Fibroblast of upper back skin (primary cell): ENCODE measurements around the gene TMPRSS4.

Experiments
- DNase-seq: peaks from one replicate; pipeline ENCODE4 v3.0.0-alpha.2; 2013

The TMPRSS4 gene, protein sequence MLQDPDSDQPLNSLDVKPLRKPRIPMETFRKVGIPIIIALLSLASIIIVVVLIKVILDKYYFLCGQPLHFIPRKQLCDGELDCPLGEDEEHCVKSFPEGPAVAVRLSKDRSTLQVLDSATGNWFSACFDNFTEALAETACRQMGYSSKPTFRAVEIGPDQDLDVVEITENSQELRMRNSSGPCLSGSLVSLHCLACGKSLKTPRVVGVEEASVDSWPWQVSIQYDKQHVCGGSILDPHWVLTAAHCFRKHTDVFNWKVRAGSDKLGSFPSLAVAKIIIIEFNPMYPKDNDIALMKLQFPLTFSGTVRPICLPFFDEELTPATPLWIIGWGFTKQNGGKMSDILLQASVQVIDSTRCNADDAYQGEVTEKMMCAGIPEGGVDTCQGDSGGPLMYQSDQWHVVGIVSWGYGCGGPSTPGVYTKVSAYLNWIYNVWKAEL

DNA sequence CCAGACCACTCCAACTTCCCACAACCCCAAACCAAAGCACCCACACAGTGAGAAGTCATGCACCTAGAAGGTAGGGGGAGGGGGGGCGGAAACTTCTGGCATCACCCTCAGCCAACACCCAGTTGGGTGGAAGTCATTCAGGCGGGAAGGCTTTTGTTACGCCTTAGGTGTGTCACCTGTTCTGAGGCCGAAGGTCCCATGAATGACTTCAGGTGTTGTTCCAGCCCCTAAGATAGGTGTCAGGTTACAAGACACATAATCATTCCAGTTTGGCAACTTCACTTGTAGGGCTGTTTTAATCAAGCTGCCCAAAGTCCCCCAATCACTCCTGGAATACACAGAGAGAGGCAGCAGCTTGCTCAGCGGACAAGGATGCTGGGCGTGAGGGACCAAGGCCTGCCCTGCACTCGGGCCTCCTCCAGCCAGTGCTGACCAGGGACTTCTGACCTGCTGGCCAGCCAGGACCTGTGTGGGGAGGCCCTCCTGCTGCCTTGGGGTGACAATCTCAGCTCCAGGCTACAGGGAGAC, at the start of gene TMPRSS4:
Gene TMPRSS4, plus strand, starts transcription at position 325 of the 528 bp plus-strand sequence. CDS start 225 bp downstream, outside the sequence.
- no peak for DNase-seq

DNA sequence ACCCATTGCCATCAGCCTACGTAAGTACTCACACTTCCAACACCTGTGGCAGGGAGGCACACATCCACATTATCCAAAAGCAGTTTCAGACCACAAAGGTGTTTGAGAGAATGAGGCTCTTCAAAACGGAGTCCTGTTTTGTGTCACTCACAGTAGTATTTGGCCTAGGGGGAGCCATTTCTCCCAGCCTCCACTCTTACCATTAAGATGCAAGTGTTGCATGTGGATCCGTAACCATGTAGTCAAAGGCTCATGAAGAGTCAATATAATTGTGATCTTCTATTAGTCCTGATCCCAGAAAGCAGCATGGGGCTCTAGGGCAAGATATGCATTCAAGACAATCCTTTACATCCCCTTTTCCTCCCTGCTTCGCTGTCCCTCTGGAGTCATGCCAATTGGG, 49.2 kb upstream of the TMPRSS4 start:
- DNase-seq: no peak

DNA sequence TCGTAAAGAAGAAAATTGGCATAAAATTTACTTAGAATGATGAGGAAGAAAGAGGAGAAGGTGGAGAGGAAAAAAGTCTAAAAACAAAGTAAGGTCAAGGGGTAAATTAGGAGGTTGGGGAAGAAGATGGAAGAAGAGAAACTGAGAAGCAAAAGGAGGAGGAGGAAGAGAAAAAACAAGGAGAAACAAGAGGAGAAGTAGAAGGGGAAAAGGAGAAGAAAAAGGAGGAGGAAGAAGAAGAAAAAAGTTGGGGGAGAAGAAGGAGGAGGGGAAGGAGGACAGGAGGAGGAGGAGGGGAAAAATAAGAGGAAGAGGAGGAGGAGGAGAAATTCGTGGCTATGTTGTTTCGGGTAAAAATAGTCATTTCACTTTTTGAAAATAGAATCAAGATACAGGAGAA, 48.3 kb upstream of the TMPRSS4 start:
- no peak for DNase-seq

DNA sequence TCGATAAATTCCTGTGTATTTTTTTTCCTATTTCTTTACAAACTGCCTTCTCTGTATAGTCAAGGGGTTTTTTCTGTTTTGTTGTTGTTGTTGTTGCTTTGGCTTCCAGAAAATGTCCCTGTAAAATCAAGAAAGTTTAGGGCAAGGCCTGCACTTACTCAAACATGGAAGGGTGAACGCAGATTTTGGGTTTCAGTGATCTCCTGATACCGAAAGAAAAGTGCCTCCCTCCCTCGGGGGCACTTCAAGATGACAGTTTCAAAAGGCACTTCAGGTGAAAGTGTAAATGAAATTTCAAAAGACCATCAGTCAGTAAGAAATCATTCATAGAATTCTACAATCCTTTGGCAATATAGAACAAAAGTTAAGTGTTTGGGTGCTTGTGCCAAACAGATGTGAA, 43.4 kb upstream of the TMPRSS4 start:
- DNase-seq: no peak

DNA sequence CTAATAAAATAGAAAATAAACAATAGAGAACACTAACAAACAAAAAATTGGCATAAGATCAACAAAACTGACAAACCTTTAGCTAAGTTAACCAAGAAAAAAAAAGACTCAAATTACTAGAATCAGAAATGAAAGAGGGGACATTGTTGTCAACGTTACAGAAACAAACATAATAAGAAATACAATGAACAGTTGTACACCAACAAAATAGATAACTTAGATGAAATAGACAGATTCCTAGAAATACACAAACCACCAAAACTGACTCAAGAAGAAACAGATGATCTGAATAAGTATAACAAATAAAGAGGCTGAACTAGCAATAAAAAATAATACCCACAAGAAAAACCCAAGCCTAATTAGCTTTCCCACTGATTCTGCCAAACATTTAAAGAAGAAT, 34.7 kb upstream of the TMPRSS4 start:
- no peak for DNase-seq

DNA sequence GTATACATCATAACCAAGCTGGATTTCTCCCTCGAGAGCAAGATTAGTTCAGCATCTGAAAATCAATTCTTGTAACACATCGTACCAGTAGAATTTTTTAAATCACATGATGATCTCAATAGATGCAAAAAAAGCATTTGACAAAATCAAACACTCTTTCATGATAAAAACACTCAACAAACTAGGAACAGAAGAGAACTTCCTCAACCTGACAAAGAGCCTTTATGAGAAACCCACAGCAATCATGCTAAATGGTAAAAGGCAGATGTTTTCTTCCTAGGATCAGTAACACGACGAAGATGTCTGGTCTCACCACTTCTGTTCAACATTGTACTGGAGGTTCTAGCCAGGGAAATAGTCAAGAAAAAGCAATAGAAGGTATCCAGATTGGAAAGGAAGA, 34.1 kb upstream of the TMPRSS4 start:
- no peak for DNase-seq

DNA sequence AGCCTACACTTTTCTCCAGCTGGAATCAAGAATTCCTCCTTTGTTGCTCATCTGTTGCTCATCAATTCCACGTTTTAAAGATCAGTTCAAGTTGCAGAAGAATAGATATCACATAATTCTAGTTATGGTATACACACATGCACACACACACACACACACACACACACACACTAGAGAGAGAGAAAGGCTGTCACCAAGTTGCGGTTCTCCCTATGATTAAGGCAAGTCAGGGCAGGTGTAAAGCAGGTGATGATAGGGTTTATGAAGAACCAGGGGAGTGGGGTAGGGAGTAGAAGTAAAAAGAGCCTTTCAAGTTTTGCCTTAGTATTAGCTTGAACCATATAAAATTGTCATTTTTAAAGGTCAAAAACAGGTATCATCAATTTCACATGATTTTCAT, 31.7 kb upstream of the TMPRSS4 start:
- DNase-seq: no peak

DNA sequence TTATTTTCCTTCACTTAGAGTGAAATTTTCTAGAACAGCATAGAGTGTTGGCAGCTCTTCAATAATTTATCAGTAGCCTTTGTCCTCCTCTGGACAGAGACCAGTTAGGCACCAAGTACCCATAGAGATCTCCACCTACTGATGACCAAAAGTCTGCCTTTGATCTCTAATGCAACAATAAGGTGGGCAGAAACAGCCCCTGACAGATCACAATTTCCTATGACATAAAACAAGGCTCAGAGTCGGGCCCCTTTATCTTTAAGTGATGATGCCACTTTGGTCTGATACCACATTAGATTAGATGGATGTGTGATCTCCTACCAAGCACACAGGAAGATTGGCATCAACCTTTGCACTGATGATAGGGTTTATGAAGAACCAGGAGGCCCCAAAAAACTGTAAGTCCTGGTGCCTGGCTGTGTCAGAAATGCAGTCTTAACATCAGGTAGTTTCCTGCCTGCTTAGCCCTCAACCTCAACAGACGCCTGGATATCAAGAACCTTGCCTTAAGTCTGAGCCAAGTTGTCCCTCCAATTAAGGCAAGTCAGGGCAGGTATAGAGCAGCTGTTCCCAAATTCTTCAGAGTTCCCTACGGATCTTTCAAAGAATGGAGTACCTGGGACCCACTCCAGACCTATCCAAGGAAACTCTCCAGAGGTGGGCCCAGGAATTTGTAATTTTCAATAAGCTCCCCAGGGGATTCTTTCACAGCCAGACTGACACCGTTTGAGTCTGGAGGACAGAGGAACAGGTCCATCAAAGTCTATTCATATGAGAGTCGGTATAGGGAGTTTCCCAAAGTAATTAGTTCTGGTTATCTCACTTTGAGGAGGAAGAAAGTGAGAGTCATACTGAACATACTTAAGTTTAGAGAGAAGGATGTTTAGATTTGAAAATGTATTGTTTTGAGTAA, 30.6 kb upstream of the TMPRSS4 start:
- no peak for DNase-seq

DNA sequence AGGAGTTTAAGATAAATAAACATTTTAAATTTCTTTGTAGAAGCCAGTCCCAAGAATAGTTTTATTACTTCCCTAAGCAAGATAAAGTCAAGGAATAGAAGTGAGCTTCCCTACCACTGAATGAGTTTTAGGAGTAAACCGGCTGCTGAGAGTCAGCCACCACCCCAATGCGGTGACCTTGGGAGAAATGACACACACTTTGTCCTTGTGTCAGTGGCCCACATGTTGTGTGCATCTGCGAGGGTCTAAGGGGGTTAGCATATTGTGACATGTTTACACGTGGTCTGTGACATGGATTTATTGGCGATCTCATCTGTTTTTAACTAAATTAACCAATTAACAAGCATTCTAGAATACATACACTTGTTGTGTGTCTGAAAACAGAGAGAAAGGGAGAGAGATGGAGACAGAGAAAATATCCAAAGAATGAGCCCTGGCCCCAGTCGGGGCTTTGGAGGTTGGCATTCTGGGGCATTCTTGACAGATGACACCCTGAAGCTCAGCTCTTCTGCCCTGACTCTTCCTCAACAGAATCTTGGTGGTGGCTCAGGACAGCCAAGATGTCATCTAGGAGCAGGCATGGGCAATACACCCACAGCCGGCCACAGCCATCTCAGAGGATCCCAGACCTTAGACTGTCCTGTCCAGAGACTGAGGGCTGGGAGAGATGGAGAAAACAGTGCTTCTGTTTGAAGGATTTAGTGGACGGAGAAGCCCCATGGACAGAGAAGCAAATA, 29.7 kb upstream of the TMPRSS4 start:
- DNase-seq: no peak

DNA sequence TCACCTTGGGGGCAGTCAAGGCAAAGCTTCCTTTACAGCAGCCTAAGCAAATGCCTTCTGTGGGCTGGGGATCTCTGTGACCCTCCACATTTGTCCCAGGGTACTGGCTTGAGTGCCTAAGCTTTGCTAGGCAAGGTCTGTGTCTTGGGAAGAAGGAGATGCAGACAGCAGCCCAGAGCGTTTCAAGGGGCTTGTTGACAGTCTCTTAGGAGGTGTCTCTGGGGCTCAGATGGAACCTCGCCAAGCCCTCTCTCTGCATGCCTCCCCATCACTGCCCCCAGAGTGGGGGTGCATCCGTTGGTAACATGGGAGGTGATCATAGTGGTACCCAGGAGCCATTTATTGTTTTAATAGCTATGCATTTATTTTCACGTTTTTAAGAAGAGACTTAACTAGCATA, 29.1 kb upstream of the TMPRSS4 start:
- no peak for DNase-seq

DNA sequence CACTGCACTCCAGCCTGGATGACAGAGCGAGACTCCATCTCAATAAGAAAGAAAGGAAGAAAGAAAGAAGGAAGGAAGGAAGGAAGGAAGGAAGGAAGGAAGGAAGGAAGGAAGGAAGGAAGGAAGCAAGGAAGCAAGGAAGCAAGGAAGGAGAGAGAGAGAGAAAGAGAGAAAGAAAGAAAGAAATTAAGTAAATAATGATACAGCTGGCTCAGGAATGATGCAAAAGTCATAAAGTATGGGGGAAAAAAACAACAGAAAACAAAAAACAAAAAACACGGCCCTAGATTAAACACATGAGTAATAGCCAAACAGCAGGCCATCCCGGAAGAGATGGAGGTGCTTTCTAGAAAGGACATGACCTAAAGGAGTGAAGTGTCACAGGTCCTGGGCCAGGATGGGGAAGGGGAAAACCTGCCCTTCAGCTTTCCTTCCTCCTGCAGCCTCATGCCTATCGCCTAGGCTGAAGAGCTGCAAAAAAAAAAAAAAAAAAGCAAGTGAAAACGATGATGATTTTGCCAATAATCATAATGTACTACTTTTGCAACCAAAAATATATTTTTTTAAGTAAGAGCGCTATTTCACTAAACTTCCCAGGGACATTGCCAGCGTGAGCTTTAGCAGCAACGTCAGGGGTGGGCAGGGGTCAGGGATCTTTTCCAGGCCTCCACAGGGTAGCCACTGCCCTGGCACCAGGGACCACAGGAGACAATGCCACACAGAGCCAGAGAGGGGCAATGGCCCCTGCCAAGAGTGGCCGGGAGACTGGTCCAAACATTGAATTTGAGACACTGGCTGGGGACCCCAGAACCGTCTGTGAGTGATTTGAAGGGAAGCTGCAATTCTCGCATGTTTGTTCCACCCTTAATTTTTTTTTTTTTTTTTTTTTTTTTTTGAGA, 28.2 kb upstream of the TMPRSS4 start:
- no peak for DNase-seq

DNA sequence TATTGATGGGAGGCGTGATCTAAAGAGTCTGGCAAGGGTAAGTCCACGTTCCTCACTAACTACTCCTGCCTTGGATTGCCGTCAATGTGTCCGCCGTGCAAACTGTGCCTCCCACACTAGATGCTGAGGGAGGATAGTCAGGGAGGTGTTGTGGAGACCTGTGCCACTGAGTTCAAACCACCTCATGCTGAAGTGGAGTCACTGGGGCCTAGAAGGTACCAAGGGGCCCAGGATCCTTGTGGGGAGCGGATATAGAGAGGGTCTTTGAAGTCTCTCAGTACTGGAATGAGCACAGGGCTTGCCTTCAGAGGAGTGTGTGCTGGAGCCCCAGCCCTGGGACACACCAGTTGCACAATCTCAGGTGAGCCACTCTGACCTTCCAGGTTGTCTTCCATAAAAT, 27.1 kb upstream of the TMPRSS4 start:
- no peak for DNase-seq

DNA sequence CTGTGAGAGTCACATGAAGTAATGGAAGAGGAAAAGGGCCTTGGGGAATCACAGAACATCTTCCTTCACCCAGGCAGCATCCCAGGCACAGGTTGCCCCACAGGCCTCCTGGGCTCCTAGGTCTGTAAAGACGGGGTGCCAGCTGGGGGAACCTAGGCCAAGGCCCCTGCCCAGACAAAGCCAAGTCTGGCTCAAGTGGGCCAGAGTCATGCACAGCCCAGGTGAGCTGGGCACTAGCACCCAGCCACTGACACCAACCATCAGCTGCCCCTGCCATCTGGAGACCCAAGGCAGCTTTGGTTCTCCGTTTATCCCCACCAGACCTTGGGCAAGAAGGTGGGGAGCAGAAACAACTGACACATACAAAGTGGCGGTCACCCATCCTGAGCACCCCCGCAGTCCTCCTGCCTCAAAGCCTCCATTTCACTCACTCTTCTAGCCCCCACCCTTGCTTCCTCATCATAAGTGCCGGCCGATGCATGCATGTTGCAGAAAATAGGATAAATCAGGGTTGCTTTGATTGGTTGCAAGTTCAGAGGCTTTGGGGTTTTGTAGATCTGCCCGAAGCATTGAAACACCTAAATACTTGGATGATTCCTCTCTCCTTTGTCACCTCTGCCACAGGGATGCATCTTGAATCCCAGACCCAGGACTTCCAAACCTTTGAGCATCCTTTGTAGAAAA, 26.5 kb upstream of the TMPRSS4 start:
- DNase-seq: no peak

DNA sequence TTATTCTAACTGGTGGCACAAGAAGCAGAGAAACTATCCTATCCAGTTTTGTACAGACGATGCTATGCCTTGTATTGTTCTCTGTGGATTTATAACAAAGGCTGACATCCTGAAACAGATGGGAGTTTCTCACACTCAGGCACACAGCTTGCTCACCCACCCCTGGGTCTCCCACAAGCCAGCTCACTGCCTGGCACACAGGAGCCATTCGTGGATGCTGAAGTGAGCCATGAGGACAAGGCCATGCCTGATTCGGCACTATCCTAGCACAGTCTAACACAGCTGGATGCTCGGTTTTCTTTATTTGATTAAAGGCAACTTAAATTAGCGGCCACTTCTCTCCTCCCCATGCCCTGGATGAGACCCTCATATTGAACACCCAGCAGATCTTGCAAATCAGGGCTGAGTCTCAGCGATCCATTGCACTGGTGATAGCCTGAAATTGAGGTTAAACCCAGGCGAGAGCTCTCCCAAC, 25.7 kb upstream of the TMPRSS4 start:
- DNase-seq: no peak

DNA sequence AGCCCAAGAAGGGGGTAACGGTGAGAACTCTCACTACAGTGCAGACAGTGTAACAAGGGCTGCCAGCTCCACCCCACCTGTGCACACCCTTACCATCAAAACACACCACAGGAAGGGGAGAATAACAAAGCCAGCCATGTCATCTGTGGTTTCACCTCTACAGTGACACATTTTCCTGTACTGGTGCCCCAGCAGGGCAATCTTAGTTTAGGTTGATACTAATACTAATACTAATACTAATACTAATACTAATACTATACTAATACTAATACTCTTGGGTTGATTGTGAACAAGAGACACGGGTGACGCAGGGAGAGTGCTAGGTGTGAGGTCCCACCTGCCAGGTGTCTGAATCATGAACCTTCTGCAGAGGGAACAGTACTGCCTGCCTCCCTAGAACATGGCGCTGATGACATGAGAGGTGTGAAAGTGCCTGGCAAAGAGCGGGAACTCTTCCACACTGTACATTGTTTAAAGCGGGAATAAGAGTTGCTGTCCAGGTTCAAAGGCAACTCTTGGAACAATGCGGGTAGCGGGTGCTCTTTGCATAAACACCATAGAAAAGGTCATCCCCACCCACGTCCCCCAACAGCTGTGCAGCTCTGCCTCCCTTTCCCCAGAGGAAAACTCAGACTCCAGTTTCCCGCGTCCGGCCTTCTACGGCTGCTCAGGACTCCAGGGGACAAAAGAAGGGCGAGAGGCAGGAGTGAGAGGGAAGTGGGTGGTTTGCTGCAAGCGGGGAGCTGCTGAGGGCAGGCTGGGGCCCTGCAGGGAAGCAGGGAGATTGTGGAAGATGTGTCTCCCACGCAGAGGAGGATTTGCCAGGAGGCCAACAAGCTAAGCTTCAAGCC, 25.0 kb upstream of the TMPRSS4 start:
- DNase-seq: no peak

DNA sequence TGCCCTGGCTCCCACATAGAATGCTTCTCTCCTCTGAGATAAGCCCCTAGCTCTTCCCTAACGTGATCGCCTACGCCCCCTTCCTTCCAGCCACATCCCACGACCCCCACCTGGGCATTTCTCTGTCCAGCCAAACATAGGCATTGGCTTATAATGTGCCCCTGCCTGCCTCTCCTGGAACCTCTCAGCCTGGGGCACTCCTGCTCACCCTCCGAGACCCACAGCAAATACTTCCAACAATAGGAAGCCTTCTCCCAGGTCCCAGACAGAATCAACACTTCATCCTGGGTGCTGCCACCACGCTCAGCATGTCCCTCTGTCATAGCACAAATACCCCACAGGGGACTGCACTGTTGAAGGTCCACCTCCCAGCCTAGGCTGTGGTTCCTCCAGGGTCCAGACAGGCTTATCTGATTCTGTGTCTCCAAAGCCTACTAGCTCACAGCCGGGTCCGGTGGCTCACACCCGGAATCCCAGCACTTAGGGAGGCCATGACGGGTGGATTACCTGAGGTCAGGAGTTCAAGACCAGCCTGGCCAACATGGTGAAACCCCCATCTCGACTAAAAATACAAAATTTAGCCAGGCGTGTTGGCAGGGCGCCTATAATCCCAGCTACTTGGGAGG, 24.2 kb upstream of the TMPRSS4 start:
- DNase-seq: no peak

DNA sequence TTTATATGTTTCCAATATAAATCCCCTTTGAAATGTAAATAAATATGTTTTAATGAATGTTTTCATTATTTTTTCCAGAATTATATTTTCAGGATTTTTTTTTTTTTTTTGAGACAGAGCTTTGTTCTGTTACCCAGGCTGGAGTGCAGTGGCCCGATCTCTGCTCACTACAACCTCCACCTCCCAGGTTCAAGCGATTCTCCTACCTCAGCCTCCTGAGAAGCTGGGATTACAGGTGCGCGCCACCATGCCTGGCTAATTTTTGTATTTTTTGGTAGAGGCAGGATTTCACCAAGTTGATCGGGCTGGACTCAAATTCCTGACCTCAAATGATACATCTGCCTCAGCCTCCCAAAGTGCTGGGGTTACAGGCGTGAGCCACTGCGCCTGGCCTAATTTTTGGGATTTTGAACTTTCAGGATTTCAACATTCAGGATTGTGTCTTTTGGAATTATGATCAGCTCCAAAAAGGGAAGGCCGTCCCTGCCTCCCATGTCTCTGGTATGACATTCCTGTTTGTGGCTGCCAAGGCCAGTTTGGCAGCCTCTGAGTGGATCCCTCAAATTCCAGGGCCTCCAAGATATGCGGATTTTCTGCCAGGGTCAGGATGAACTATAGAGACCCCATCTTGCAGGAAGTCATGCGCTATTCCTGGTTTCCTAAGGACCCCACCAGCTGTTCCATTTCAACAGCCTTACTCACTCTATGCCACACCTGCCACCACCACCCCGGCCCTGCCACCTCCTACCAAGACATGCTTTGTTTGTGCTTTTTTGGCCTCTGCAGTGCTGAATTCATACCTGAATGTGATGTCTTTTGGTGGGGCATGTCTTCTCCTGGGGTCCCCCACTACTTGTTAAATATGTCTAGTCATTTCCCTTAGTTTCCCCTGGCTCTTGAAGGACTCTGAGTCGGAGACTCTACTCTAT, 21.9 kb upstream of the TMPRSS4 start:
- no peak for DNase-seq

DNA sequence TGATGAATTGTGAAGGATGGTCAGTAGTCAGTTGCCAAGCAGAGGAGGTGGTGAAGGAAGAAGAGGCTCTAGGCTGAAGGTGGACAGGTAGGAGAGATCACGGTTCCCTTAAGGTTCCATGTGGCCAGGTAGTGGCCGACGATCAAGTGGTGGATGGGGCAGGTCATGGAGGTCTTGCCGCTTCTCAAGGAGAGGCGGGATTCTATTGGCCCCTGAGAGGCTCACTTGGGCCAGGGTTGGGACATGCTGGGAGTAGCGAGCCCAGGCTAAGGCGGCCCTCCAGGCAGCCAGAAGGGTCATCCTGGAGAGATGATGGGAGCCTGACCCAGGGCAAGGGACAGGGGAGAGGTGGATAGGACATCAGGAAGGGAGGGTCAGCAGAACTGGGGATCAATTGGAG, 20.9 kb upstream of the TMPRSS4 start:
- no peak for DNase-seq

DNA sequence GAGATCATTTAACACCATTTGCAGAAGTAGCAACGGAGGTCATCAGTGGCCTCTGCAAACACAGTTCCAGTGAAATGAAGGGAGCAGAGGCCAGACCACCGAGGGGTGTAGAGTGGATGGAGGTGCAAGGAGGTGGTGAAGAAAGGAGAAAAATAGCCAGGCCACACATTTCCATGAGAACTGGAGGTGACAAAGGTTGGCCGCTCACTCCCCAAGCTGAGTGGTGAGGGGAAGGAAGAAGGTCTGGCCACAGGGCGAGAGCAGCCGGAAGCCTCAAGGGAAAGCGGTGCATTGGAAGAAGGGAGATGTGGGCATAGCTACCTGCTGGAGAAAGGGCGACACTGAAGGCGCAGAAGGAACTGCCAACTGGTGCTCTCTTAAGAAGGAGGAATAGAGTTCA, 20.1 kb upstream of the TMPRSS4 start:
- no peak for DNase-seq
